GM21825 (cell line): ENCODE measurements around the gene SHC3.

ENCODE experiments used
- ATAC-seq: cut with Tn5 transposase; IDR thresholded peaks from one replicate; pipeline ENCODE4 v1.9.1; 2021; ENCODE audit warnings: mild to moderate bottlenecking, moderate library complexity; ENCODE audit not compliant: unreplicated experiment

The SHC3 gene

DNA sequence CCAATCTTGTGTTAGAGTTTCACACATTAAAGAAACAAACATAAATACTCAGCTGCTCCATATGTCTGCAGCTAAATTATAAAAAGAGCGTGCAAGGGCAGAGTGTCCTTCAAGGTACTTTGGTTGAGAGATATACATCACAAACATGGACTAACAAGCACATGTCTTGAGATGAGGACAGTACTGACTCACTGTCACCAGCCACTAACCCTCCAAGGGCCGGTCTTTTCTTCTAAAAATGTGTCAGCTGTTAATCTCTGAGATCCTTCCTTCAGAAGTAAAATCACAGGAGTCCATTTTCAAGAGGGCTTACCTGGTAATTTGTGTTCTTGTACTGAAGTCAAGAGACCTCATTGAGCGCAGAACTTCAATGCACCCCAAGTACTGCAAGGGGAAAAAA, 66.4 kb downstream of the SHC3 start:
- no peak for ATAC-seq

DNA sequence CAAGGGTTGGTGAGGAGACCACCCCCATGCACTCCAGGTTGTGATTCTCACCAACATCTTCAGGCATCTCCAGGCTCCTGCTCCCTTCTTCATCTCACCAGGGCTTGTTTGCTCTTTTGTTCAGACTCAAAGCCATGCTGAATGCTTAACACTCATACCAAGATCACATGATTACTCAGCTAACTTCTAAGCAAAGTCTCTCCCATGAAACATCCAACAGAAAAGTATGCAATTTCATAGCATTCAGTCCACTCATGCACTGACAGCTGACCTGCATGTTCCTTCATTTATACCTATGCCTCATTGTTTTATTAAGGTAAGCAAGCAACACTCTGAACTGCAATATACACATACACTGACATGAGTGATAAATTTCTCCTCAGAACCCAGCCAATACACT, 69.0 kb downstream of the SHC3 start:
- ATAC-seq = no peak

DNA sequence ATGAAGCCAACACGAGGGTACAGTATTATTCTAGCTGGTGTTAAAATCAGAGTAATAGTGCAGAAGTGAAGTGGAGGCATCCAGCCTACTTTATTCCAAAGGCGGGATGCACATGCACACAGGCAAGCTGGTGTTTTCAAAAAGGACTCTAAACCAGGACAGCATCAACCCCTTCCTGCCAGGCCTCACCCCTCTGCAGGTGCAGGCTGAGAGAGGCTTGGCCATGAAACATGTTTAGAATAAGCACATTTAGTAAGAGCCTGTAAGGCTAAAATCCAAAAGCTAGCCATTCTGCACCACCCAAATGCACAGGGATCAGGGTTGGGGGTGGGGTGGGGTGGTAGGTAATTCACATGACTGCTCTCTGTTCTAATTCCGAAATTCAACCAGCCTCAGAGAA, 71.2 kb downstream of the SHC3 start:
- ATAC-seq = no peak

DNA sequence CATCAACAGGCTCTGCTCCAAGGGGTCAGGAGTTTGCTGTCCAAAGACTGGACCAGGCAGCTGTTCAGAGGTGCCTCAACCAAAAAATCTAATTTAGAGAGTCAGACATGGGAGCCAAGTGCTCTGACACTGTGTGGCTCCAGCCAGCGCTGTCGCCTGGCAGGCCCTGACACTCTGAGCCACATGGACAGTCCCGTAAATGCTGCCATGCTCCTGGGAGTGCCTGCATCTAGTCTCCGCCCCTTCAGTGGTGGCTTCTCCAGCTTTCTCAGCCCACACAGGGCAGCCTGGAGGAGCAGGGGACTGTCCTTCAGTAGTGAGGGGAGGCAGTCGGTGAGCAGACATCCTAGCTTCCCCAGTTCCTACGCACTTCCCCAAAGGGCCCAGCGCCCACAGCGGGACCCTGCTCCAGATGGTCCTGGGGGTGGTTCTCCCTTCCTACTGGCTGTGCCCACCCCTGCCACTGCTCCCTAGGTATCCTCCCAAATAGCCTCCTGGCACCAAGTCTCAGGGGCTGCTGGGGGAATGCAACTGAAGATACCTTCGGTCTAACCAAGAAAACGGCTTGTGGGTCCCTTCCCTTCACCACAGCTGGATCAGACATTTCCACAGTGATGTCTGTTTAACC, 72.3 kb downstream of the SHC3 start:
- no peak for ATAC-seq

GRCh38 chr9:89104821-89105220, 73.8 kb downstream of the SHC3 start:
- ATAC-seq = no peak

DNA sequence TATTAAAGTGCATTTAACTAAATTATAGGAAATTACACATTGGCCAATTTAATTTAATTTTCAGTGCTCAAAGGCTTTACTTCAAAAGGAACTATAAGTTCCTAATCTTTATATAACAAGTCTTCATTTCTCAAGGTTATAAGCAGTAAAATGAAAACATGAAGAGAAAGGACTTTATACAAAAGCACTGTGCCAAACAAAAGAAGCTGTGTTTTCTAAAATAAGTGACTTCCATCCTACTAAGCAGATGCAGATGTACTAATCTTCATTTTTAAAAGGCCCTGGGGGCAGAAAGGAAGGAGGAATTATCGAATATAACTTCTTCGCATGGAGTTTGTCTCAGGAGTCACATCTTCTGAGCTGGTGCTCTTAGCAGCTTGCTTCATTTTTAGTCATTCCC, 81.4 kb downstream of the SHC3 start:
- no peak for ATAC-seq

- no peak for ATAC-seq
These were observed 81.8 kb downstream of the SHC3 start for GRCh38 chr9:89096807-89097206.

- no peak for ATAC-seq
These were observed 82.7 kb downstream of the SHC3 start for GRCh38 chr9:89095761-89096528.

- ATAC-seq = no peak
These were observed 85.2 kb downstream of the SHC3 start for GRCh38 chr9:89093201-89093975.

DNA sequence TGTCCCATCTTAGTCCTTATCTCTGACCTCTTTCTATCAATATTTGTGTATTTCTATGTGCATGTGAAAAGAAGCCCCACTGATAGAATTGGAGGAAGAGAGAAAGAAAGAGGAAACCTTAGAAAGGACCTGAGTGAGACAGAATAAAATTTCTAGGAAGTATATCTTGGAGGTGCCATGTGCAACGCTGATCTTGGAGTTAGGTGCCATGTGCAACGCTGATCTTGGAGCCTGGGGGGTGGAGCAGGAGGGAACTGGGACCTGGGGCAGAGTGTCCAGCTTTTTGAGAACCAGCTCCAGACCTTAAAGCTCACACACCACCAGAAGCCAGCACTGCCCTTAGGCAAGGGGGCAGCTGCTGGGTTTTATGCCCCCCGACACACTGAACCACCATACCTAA, 89.4 kb downstream of the SHC3 start:
- no peak for ATAC-seq

DNA sequence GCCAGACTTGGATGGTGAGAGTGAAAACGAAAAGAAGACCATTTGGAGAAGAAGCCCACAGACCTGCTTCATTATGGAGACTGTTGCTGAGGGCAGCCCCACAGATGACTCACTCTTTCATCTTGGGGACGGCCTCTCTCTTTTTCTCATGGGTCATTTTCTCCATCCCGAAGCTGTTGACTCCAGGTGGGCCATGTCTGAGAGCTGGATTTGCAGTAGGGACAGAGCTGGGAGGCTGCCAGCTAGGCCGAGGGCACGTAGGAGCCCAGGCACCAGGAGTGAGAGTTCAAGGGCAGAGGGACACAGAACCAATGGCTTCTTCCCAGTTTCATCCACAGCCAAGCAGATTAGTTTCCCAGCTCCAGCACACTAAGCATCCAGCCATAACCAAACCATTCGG, 95.0 kb downstream of the SHC3 start:
- no peak for ATAC-seq

DNA sequence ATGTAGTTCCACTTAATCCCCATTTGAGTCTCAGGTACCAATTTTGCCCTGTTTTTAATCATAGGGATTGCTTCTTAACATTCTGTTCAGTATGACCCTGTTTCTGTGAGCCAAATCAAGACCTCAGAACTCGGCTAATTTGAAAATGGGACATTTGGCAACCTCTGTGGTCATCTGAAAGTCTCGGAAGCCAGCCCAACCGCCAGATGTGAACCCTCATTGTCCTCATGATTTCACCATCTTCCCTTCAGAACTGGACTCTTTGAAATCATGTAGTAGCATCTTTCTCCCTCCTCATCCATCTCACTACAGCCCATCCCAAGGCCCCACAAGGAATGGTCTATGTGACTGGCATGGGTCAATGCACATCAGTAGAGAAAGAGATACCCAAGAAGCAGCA, 98.4 kb downstream of the SHC3 start:
- ATAC-seq = no peak

DNA sequence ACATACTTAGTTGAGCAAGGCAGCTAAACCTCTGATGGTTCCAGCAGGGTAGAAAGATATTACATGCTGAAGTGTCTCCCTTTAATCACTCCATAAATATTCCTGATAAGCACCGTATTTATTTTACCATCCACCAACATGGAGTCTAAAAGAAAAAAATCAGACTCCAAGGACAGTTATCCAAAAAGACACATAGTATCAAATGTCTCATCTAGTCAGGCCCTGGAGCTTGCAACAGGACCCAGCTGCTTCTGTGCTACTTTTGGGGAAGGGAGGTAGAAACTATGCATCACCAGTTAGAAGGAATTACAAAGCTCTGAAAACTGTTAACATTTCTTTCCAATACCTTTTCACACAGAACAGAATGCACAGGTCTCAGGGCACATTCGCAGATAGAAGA, 99.2 kb downstream of the SHC3 start:
- ATAC-seq = no peak

DNA sequence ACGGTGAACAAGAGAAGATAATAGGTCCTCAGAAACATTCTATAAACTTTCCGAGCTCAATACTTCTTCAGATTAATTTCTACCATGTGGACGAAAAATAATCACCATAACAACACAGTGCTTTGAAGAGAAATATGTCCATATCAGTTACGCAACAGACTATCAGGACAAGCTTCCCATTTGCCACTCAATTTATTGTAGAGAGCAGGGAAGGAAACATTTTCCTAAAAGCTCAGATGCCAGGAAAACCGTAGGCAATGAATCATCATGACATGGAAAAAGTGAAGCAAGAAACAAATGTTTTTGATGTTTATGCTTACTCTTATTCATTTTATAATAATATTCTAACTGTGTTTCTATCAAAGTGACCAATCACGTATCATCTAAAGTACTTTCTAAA, 99.8 kb downstream of the SHC3 start:
- no peak for ATAC-seq

GRCh38 chr9:89078421-89078820, 100.2 kb downstream of the SHC3 start:
- no peak for ATAC-seq

- ATAC-seq = no peak
These were observed 101.1 kb downstream of the SHC3 start for GRCh38 chr9:89077519-89077918.

GRCh38 chr9:89073397-89073796, 105.2 kb downstream of the SHC3 start:
- ATAC-seq = no peak

- no peak for ATAC-seq
These were observed 107.0 kb downstream of the SHC3 start for GRCh38 chr9:89071591-89071990.

DNA sequence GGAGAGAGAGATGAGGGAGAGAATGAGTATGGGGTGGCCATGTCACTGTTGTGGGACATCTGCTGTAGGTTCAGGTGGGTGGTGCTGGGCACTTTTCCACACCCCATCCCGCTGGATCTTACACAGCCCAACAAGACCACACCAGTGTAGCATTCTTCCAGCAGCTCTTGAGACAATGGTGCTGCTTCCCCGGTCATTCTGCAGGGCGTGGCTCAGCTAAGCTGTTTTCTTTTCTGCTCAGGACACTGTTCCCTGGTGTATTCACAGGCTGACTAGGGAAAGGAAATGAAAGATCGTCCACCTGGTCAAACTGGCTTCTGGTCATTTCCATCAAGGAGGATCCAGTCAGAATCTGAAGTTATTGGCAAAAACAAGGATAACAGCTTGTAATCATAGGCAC, 111.8 kb downstream of the SHC3 start:
- no peak for ATAC-seq

- ATAC-seq = no peak
These were observed 112.7 kb downstream of the SHC3 start for GRCh38 chr9:89065921-89066320.

- no peak for ATAC-seq
These were observed 117.8 kb downstream of the SHC3 start for GRCh38 chr9:89060790-89061189.

- ATAC-seq = no peak
These were observed 118.6 kb downstream of the SHC3 start for GRCh38 chr9:89059925-89060506.
